Nephron progenitor cell (in vitro differentiated cells): ENCODE data around the gene PER1.

Experiments used
- DNase-seq: peaks from one replicate; pipeline ENCODE4 v3.0.0; 2021
- H3K27ac Mint-ChIP-seq: 2 replicates; pipeline ENCODE4 v1.8.0; 2021; ENCODE audit warnings: mild to moderate bottlenecking, moderate library complexity, mixed read lengths
- H3K27me3 Mint-ChIP-seq: 2 replicates; pipeline ENCODE4 v1.8.0; 2021; ENCODE audit warnings: mild to moderate bottlenecking, low read depth, mixed read lengths; ENCODE audit not compliant: poor library complexity
- H3K36me3 Mint-ChIP-seq: 2 replicates; pipeline ENCODE4 v1.8.0; 2021; ENCODE audit warnings: low read depth, mixed read lengths
- H3K4me1 Mint-ChIP-seq: 2 replicates; pipeline ENCODE4 v1.8.0; 2021; ENCODE audit warnings: mixed read lengths
- H3K4me3 Mint-ChIP-seq: 2 replicates; pipeline ENCODE4 v1.8.0; 2021; ENCODE audit warnings: mild to moderate bottlenecking, moderate library complexity, mixed read lengths
- H3K9me3 Mint-ChIP-seq: 2 replicates; pipeline ENCODE4 v1.8.0; 2021; ENCODE audit warnings: mild to moderate bottlenecking, moderate library complexity, mixed read lengths
- TF ChIP-seq, protein P1 (sequence below): fragments of 200-600 bp; sonication (generic); IDR thresholded peaks from 2 replicates; pipeline ENCODE4 v1.5.0; 2021; ENCODE audit warnings: antibody characterized with exemption

The PER1 gene, protein sequence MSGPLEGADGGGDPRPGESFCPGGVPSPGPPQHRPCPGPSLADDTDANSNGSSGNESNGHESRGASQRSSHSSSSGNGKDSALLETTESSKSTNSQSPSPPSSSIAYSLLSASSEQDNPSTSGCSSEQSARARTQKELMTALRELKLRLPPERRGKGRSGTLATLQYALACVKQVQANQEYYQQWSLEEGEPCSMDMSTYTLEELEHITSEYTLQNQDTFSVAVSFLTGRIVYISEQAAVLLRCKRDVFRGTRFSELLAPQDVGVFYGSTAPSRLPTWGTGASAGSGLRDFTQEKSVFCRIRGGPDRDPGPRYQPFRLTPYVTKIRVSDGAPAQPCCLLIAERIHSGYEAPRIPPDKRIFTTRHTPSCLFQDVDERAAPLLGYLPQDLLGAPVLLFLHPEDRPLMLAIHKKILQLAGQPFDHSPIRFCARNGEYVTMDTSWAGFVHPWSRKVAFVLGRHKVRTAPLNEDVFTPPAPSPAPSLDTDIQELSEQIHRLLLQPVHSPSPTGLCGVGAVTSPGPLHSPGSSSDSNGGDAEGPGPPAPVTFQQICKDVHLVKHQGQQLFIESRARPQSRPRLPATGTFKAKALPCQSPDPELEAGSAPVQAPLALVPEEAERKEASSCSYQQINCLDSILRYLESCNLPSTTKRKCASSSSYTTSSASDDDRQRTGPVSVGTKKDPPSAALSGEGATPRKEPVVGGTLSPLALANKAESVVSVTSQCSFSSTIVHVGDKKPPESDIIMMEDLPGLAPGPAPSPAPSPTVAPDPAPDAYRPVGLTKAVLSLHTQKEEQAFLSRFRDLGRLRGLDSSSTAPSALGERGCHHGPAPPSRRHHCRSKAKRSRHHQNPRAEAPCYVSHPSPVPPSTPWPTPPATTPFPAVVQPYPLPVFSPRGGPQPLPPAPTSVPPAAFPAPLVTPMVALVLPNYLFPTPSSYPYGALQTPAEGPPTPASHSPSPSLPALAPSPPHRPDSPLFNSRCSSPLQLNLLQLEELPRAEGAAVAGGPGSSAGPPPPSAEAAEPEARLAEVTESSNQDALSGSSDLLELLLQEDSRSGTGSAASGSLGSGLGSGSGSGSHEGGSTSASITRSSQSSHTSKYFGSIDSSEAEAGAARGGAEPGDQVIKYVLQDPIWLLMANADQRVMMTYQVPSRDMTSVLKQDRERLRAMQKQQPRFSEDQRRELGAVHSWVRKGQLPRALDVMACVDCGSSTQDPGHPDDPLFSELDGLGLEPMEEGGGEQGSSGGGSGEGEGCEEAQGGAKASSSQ (N-terminal part only)

DNA sequence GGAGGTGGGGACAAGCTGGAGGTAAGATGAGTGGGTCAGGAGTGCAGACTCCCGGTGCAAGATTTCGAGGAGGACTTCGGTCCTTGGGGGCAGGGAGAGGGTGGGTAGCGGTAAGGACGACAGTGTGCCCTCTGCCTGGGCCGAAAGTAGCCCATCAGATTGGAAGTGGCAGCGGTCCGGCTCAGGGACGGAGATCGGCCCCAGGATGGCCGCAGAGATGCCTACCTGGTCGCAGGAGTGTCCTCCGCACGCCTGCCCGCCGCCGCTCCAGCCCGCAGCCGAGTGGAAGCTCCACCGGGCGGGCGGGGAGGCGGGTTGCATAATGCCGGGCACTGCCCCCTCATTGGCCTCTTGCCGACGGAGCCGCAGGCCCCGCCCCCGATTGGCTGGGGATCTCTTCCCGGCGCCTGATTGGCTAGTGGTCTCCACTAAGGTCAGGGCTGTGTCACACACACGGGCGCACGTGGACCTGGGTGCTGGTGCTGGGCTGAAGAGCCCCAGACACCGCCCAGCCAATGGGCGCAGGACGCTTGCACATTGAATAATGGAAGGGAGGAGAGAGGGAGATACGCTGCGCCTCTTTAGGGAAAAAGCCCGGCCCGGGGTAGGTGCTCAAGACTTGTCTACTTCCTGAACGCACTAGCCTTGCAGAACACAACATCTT is at the start of gene PER1:
PER1 (minus strand) TSS at position 293 of the 664 bp plus-strand sequence. CDS start 1,698 bp downstream, outside the sequence.
- Mint-ChIP-seq H3K9me3 (no peaks in the 10 kb centered on the region), H3K4me1 (peaks cover 12% of the 10 kb centered on the region), H3K4me3 (peak within 1 kb of the TSS; percentile 96), H3K27ac (peak within 1 kb of the TSS; percentile 98), H3K36me3 (peaks cover 17% of the 10 kb centered on the region), H3K27me3 (no peaks in the 10 kb centered on the region)
- TF ChIP-seq, protein P1, sequence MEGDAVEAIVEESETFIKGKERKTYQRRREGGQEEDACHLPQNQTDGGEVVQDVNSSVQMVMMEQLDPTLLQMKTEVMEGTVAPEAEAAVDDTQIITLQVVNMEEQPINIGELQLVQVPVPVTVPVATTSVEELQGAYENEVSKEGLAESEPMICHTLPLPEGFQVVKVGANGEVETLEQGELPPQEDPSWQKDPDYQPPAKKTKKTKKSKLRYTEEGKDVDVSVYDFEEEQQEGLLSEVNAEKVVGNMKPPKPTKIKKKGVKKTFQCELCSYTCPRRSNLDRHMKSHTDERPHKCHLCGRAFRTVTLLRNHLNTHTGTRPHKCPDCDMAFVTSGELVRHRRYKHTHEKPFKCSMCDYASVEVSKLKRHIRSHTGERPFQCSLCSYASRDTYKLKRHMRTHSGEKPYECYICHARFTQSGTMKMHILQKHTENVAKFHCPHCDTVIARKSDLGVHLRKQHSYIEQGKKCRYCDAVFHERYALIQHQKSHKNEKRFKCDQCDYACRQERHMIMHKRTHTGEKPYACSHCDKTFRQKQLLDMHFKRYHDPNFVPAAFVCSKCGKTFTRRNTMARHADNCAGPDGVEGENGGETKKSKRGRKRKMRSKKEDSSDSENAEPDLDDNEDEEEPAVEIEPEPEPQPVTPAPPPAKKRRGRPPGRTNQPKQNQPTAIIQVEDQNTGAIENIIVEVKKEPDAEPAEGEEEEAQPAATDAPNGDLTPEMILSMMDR: no peak
- peak; percentile 94 for DNase-seq

DNA sequence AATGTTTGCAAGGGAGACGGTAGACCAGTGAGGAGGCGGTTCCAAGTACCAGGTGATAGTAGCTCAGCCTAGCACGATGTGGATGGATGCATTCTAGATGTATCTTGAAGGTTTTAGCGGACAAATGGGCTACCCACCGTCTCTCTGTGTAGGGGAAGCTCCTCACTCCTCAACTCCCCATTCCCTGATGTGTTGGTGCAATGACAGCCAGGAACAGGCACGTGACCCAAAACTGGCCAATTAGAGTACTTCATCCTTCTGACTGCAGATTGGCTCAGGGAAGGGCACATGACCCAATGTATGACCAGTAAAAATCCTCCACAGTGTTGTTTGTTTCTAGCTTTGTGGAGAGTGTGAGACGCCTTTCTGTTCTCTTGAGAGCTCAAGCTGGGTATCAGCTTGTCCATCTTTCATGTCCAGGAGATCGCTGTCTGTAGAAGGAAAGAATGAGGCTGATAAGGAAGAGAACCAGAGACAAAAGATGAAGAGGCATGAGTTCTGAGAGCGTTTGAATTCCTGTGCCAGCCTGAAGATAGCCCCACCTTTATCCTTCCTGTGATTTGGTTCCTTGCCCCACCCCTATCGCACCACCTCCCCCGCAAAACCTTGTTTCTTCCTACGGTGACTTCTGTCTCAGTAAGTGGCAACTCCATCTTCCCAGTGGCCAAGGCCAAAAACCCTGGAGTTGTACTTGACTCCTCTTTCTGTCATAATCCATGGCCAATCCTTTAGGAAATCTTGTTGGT is 40.0 kb upstream of the PER1 start:
- Mint-ChIP-seq H3K27me3 (no peaks in the 10 kb centered on the region), H3K36me3 (no peaks in the 10 kb centered on the region), H3K4me1 (peaks cover 17% of the 10 kb centered on the region), H3K9me3 (no peaks in the 10 kb centered on the region), H3K4me3 (no peak overlapping the region), H3K27ac (no peak overlapping the region)
- TF ChIP-seq, protein P1: no peak
- DNase-seq: peak; percentile 64

DNA sequence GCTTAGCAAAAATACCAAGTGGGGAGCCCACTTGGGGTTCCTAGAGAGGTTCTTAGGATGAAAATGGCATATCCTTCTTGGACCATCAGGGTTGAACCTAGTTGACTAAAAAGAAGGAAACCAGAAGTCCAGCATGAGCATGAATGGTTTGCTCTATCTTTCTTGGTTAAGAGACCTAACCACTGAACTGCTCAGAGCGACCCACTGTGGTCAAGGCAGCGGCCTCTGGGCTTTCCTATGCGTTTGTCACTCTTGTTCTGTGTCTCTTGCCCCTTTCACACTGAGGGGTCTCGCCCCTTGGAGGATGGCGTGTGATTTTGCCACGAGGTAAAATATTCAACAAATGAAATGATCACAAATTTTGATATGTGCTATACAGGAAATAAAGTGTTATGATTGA is 38.3 kb upstream of the PER1 start:
- Mint-ChIP-seq H3K27ac (no peak overlapping the region), H3K27me3 (no peaks in the 10 kb centered on the region), H3K36me3 (no peaks in the 10 kb centered on the region), H3K4me1 (peaks cover 11% of the 10 kb centered on the region), H3K9me3 (no peaks in the 10 kb centered on the region), H3K4me3 (peak overlapping the region; percentile 37)
- TF ChIP-seq, protein P1: no peak
- DNase-seq: no peak

DNA sequence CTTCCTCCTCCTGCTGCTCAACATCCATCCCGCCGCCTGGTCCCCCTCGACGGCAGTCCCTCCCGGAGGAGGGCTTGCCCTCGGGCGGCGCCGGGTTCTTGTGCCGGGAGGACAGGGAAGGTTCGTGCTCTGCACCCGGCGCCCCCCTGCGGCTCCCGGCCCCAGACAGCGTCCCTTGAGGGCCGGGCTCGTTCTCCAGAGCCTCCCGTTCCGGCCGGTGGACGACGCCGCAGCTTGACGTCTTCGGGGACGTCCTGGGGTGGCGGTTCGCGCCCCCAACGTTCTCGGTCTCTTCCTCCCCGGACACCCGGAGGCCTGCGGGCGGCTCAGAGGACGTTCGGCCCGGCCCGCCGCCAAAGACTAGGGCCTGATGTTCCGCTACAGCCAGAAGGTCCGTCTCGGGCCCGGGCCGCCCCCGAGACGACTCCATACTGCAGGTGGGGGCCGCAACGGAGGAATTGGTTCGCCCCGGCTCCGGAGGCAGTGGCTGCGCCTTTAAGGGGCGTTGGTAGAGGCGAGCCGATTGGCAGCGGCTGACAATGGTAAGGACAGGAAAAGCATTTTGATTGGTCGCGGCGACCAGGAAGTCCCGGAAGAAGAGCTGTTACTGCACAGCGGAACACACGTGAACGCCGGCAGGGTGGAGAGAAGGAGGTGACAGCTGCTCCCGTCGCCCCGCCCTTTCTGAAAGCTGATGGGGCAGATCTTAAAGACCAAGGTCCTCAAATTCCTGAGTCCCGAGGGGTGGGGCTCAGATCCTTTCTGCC is 37.7 kb upstream of the PER1 start, which contains the start of gene BORCS6:
BORCS6 (minus strand) TSS at position 470 of the 767 bp plus-strand sequence; CDS start at position 430, 40 bp downstream.
- H3K4me3 Mint-ChIP-seq: peak within 1 kb of the TSS; percentile 37
- peaks cover 11% of the 10 kb centered on the region for H3K4me1 Mint-ChIP-seq
- H3K27me3 Mint-ChIP-seq: peaks cover 4% of the 10 kb centered on the region
- no peaks in the 10 kb centered on the region for H3K9me3 Mint-ChIP-seq
- DNase-seq: peak; percentile 89
- TF ChIP-seq, protein P1: no peak
- no peaks in the 10 kb centered on the region for H3K36me3 Mint-ChIP-seq
- no peak within 1 kb of the TSS for H3K27ac Mint-ChIP-seq
